Measurements from ENCODE around the gene CREG2.

The CREG2 gene

DNA sequence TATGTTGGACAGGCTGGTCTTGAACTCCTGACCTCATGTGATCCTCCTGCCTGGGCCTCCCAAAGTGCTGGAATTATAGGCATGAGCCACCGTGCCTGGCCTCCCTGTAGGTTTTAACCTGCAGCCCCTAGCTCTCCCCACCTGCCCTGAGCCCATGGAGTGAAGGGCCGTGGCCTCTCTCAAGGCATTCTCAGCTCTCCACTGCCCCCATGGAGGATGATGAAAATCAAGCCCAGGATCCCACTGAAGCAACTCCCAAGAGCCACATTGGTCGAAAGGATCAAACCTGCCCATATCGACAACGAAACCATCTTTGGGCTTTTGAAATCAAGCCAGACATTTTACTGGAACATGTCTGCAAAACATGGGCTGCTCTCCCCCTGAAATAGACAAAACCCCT is 22.4 kb upstream of the CREG2 start:
- H3K27ac ChIP-seq = no peak overlapping the region
- no peaks in the 10 kb centered on the region for H3K27me3 ChIP-seq (ENCODE audit: insufficient read depth, low read depth)
- H2AFZ ChIP-seq (ENCODE audit: low read depth) = no peak overlapping the region
- H3K4me1 ChIP-seq (ENCODE audit: low read depth, poor library complexity, severe bottlenecking) = no peaks in the 10 kb centered on the region
- no peaks in the 10 kb centered on the region for H4K20me1 ChIP-seq (ENCODE audit: insufficient read depth)
- H3K36me3 ChIP-seq (ENCODE audit: insufficient read depth) = no peaks in the 10 kb centered on the region
- H3K4me3 ChIP-seq (IDR thresholded peaks at IDR 0.05; ENCODE audit: insufficient read depth, low read depth, low read length) = no peak overlapping the region
- TF ChIP-seq, protein P1, sequence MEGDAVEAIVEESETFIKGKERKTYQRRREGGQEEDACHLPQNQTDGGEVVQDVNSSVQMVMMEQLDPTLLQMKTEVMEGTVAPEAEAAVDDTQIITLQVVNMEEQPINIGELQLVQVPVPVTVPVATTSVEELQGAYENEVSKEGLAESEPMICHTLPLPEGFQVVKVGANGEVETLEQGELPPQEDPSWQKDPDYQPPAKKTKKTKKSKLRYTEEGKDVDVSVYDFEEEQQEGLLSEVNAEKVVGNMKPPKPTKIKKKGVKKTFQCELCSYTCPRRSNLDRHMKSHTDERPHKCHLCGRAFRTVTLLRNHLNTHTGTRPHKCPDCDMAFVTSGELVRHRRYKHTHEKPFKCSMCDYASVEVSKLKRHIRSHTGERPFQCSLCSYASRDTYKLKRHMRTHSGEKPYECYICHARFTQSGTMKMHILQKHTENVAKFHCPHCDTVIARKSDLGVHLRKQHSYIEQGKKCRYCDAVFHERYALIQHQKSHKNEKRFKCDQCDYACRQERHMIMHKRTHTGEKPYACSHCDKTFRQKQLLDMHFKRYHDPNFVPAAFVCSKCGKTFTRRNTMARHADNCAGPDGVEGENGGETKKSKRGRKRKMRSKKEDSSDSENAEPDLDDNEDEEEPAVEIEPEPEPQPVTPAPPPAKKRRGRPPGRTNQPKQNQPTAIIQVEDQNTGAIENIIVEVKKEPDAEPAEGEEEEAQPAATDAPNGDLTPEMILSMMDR (conservative IDR thresholded peaks at IDR 0.05; ENCODE audit: low read depth, low read length) = no peak
- H3K9ac ChIP-seq = no peak overlapping the region
- H3K79me2 ChIP-seq (ENCODE audit: insufficient read depth, low read depth) = no peaks in the 10 kb centered on the region
- no peak overlapping the region for H3K4me2 ChIP-seq

DNA sequence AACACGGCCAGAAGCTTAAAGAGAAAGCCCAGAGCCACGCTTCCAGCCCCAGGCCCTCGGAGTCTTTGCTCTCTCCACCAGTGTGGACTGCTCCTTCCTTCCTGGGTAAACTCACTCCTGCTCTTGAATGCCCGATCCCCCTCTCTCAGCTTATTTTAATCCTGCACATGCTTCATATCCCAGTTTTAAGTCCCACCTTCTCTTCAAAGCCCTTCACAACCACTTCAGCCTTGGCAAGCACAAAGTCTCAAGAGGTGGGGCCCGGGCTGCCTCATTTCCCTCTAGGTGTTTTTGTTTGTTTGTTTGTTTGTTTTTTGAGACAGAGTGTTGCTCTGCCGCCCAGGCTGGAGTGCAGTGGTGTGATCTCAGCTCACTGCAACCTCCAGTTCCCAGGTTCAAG is 21.6 kb upstream of the CREG2 start:
- H3K4me2 ChIP-seq = no peak overlapping the region
- H3K27ac ChIP-seq = no peak overlapping the region
- no peak overlapping the region for H3K4me3 ChIP-seq (IDR thresholded peaks at IDR 0.05; ENCODE audit: insufficient read depth, low read depth, low read length)
- no peaks in the 10 kb centered on the region for H3K36me3 ChIP-seq (ENCODE audit: insufficient read depth)
- H2AFZ ChIP-seq (ENCODE audit: low read depth) = no peak overlapping the region
- H4K20me1 ChIP-seq (ENCODE audit: insufficient read depth) = no peaks in the 10 kb centered on the region
- TF ChIP-seq, protein P1 (conservative IDR thresholded peaks at IDR 0.05; ENCODE audit: low read depth, low read length) = no peak
- H3K79me2 ChIP-seq (ENCODE audit: insufficient read depth, low read depth) = no peaks in the 10 kb centered on the region
- H3K27me3 ChIP-seq (ENCODE audit: insufficient read depth, low read depth) = no peaks in the 10 kb centered on the region
- H3K9ac ChIP-seq = no peak overlapping the region
- no peaks in the 10 kb centered on the region for H3K4me1 ChIP-seq (ENCODE audit: low read depth, poor library complexity, severe bottlenecking)

DNA sequence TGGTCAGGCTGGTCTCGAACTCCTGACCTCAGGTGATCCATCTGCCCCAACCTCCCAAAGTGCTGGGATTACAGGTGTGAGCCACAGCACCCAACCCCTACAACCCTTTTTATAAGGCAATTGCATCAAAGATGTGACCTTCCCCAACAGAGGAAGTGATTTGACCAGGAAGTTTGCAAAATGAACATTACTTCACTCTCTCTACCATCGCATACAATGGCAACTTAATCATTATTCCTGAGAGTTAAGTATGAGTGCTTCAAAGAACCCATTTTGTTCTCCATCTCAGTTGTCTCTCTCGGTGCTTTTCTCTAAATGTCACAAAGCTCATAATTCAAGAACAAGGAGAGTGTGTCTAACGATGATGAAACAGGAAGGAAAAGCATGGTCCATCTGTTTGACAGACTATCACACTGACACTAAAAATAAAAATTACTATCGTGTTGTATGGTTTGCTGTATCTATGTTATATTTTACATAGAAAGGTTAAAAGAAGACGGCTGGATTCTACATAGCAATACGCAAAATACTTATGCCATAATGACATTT is 18.1 kb upstream of the CREG2 start:
- Histone ChIP-seq H3K36me3 (ENCODE audit: insufficient read depth) (no peaks in the 10 kb centered on the region), H2AFZ (ENCODE audit: low read depth) (no peak overlapping the region), H3K27ac (no peak overlapping the region), H3K4me3 (IDR thresholded peaks at IDR 0.05; ENCODE audit: insufficient read depth, low read depth, low read length) (no peak overlapping the region), H3K4me1 (ENCODE audit: low read depth, poor library complexity, severe bottlenecking) (no peaks in the 10 kb centered on the region), H3K4me2 (no peak overlapping the region), H3K27me3 (ENCODE audit: insufficient read depth, low read depth) (no peaks in the 10 kb centered on the region), H3K79me2 (ENCODE audit: insufficient read depth, low read depth) (no peaks in the 10 kb centered on the region), H3K9ac (no peak overlapping the region), H4K20me1 (ENCODE audit: insufficient read depth) (no peaks in the 10 kb centered on the region)
- TF ChIP-seq, protein P1 (conservative IDR thresholded peaks at IDR 0.05; ENCODE audit: low read depth, low read length) = no peak

DNA sequence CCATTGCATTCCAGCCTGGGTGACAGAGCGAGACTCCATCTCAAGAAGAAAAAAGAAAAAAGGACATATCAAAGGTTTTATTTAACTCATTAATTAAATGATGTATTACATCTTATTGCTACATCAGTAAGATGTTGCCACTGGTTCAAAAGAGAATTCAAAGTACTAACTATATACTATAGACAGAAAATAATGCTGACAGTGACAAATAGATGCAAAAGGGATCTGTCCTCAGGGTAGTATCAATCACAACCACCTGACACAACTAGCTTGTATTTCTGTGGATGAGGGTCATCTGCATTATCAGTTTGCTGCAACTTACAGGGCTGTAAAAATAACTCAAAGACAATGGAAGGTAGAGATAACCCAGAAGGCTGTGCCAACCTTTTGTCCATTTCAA is 16.4 kb upstream of the CREG2 start:
- Histone ChIP-seq H3K79me2 (ENCODE audit: insufficient read depth, low read depth) (no peaks in the 10 kb centered on the region), H3K36me3 (ENCODE audit: insufficient read depth) (no peaks in the 10 kb centered on the region), H3K4me1 (ENCODE audit: low read depth, poor library complexity, severe bottlenecking) (no peaks in the 10 kb centered on the region), H3K4me3 (IDR thresholded peaks at IDR 0.05; ENCODE audit: insufficient read depth, low read depth, low read length) (no peak overlapping the region), H3K27me3 (ENCODE audit: insufficient read depth, low read depth) (no peaks in the 10 kb centered on the region), H2AFZ (ENCODE audit: low read depth) (no peak overlapping the region), H3K4me2 (no peak overlapping the region), H3K27ac (no peak overlapping the region), H4K20me1 (ENCODE audit: insufficient read depth) (no peaks in the 10 kb centered on the region), H3K9ac (no peak overlapping the region)
- TF ChIP-seq, protein P1 (conservative IDR thresholded peaks at IDR 0.05; ENCODE audit: low read depth, low read length) = no peak
